Measurements from ENCODE around the gene JMJD8.

Gene JMJD8

GRCh38 chr16:722835-723633, 38.9 kb upstream of the JMJD8 start:
- no peak for DNase-seq (ENCODE audit: low read depth in 3 of 3)

GRCh38 chr16:721765-722540, 37.8 kb upstream of the JMJD8 start:
- no peak for DNase-seq (ENCODE audit: low read depth in 3 of 3)

DNA sequence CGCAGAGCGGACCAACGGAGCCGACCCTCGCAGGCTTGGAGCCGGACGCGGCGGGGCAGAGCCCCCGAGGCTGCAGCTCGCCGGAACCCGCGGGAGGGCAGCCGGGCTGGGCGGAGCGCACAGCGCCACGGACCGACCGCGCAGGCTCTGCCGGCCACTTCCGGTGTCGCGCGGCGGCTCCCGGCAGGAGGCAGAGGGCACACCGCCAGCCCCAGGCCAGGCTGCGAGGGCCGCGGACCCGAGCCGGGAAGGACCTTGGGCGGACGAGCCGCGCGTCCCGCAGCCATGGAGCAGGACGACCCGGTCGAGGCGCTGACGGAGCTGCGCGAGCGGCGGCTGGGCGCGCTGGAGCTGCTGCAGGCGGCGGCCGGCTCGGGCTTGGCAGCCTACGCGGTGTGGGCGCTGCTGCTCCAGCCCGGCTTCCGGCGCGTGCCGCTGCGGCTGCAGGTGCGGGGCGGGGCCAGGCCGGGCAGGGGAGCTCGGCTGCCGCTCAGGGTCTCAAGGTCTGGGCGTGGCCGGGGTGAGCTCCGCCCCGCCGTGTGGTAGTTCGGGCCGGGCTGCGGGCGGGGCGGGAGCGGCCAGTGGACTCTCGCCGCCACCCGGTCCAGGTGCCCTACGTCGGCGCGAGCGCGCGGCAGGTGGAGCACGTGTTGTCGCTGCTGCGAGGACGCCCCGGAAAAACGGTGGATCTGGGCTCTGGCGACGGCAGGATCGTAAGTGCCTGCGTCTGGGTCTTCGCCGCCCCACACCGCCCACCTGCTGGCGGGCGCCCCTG, 37.0 kb upstream of the JMJD8 start, which contains the start of gene ANTKMT:
ANTKMT (plus strand) TSS at position 157 of the 775 bp plus-strand sequence; CDS start at position 286, 129 bp downstream.
- DNase-seq (ENCODE audit: low read depth in 3 of 3): peak; percentile 41 to 70 (median 58)

GRCh38 chr16:720447-720989, 36.4 kb upstream of the JMJD8 start:
- DNase-seq (ENCODE audit: low read depth in 3 of 3): peak in 2 of 3 donors; percentile 44 to 52

DNA sequence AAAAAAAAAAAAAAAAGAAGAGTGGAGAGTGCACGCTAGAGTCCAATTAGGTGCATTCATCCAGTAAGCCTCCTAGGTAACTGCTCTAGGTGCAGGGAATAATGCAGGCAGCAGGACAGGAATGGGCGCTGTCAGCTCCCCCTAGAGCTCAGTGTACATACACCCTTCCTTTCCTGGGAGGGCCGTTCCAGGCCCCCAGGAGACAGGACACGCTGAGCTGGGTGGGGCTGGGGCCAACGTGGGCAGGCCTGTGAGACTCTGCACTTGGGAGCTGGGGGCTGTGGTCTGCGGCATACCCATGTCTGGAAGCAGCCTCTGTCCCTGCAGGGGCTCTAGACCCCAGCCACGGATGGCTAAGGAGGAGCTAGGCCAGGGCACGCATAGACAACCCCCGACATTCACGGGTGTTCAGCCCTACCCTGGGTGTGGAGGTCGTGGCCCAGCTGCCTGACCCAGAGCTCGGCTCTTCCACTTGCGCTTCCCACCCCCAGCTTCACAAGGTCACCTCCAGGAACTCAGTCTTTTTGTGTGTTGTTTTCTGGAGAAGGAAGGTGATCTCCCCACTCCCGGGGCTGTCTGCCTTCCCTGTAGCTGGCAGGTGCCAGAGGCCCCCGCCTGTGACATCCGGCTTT, 35.8 kb upstream of the JMJD8 start:
- no peak for DNase-seq (ENCODE audit: low read depth in 3 of 3)

DNA sequence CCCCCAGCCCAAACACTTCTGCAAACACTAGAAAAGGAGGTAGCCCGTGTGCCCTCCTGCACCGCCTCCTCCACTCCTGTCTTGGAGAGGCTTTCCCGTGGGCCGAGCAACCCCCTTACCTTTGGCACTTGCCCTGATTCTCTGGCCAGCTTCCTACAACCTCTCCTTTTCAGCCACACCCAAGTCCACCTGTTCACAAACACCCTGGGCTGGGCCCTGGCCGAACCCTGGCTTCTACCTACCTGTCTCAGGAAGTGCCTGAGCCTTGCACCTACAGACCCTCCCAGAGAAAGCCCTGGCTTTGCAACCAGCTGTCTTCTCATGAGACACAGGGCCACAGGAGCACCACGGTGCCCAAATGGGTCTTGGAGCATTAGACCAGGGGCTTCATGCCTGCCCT, 34.8 kb upstream of the JMJD8 start:
- DNase-seq (ENCODE audit: low read depth in 3 of 3): no peak

DNA sequence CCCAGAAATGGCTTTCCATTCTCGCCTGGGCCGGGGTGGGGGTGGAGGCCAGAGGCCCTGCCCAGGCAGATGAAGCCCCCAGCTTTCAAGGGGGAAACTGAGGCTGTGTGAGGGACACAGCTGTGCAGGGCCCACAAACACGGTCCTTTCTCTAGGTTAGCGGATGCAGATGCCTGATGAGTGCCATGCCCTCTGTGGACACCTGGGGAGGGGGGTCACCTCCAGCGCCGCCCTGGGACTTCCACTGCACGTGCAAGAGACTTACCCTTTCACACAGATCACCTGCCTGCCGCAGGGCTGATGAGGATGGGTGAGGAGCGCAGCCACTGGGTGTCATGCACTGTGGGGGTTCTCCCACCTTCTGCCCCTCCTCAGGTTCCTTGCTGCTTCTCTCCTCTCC, 34.3 kb upstream of the JMJD8 start:
- DNase-seq (ENCODE audit: low read depth in 3 of 3): no peak

- no peak for DNase-seq (ENCODE audit: low read depth in 3 of 3)
These were observed 33.5 kb upstream of the JMJD8 start for GRCh38 chr16:717450-718245.

GRCh38 chr16:716768-717325, 32.7 kb upstream of the JMJD8 start:
- no peak for DNase-seq (ENCODE audit: low read depth in 3 of 3)

GRCh38 chr16:716200-716568, 32.0 kb upstream of the JMJD8 start:
- DNase-seq (ENCODE audit: low read depth in 3 of 3): no peak

GRCh38 chr16:715477-716199, 31.5 kb upstream of the JMJD8 start:
- no peak for DNase-seq (ENCODE audit: low read depth in 3 of 3)

DNA sequence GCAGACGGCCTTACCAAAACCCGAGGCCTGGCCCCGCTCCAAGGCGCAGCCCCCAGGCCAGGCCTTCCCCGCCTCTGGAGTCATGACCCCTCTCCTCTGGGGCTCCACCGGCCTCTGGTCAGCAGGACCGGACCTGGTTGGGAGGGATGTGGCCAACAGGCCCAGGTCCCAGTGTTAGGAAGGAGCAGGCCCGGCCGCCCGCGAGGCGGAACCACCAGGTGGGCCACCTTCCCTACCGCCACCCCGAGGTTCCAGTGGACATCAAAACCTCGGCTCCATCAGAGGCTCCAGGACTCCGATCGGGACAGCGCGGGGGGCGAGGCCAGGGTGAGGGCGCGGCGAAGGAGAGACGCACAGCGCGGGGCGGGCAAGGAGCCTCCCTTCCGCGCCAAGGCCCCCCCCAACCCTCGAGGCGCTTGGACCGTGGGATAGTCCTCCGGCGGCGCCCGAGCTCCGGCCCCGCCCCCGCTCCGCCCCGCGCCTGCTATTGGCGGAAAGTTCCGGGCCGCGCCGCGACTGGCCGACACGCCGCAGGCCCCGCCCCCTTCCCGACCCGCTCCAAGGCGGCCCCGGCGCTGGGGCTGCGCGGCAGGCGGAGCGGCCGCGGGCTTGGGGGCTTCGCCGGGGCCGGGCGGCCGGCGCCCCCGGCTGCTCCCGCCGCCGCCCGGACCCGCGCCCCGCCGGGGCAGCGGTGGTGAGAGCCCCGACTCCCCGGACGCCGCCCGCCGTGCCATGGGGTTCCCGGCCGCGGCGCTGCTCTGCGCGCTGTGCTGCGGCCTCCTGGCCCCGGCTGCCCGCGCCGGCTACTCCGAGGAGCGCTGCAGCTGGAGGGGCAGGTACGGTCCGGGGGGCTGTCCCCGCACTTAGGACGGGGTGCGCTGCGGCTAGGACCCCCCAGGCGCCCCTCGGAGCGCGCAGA, 30.7 kb upstream of the JMJD8 start, which contains the start of gene METRN:
METRN (plus strand) TSS at position 561 of the 919 bp plus-strand sequence; CDS start at position 733, 172 bp downstream.
- peak; percentile 79 to 96 (median 83) for DNase-seq (ENCODE audit: low read depth in 3 of 3)

- no peak for DNase-seq (ENCODE audit: low read depth in 3 of 3)
These were observed 29.9 kb upstream of the JMJD8 start for GRCh38 chr16:714079-714478.

GRCh38 chr16:712740-713250, 28.7 kb upstream of the JMJD8 start:
- peak; percentile 45 to 57 (median 45) for DNase-seq (ENCODE audit: low read depth in 3 of 3)

DNA sequence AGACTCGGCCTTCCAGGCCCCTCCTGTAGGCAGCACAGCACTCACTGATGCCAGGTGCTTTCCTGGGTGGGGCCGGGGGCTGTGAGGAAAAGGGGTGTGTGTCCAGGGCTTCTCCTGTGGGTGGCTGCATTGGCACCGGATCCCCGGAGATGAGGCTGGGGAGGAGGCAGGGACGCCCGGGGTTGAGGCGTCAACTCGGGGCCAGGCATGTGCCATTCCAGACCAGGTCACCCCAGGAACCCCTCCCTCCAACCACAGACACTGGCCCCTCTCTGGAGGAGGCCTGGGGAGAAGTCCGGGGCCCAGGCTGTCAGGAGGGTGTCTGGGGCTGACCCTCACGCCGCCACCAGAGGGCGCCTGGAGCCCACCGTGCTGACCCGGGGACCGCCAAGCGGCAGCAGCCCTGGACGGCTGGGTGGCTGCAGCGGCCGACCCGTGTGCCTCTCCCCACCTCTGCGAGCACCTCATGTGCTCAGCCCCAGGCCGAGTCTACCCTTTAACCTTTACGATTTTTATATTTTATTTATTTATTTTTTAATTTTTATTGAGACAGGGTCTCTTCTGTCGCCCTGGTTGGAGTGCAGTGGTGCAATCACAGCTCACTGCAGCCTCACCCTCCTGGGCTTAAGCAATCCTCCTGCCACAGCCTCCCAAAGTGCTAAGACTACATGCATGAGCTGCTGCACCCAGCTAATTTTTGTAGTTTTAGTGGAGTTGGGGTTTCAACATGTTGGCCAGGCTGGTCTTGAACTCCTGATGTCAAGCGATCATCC, 27.6 kb upstream of the JMJD8 start:
- DNase-seq (ENCODE audit: low read depth in 3 of 3): peak; percentile 51 to 79 (median 65)

GRCh38 chr16:711084-711483, 26.9 kb upstream of the JMJD8 start:
- DNase-seq (ENCODE audit: low read depth in 3 of 3): no peak

- DNase-seq (ENCODE audit: low read depth in 3 of 3): no peak
These were observed 26.5 kb upstream of the JMJD8 start for GRCh38 chr16:710500-711075.
